ENCODE data around the gene RASEF.
"Not testable (repeated sequence)": the region's sequence is repeated elsewhere in the genome, so short reads cannot be mapped to it uniquely, and the experiment has no call there.

RASEF gene

GRCh38 chr9:83062651-83063527, at the start of gene RASEF:
RASEF (minus strand) TSS chr9:83063142; CDS start chr9:83062867, 275 bp downstream.
- peak; percentile 72 for DNase-seq

GRCh38 chr9:83111169-83111568, 48.2 kb upstream of the RASEF start:
- no peak for DNase-seq

GRCh38 chr9:83109296-83109695, 46.4 kb upstream of the RASEF start:
- no peak for DNase-seq

GRCh38 chr9:83108208-83108607, 45.3 kb upstream of the RASEF start:
- DNase-seq = no peak

- no peak for DNase-seq
Measured at GRCh38 chr9:83106772-83107171, 43.8 kb upstream of the RASEF start.

- DNase-seq = no peak
Measured at GRCh38 chr9:83106263-83106662, 43.3 kb upstream of the RASEF start.

GRCh38 chr9:83097633-83098032, 34.7 kb upstream of the RASEF start:
- DNase-seq = no peak

GRCh38 chr9:83093311-83093710, 30.4 kb upstream of the RASEF start:
- DNase-seq = not testable (repeated sequence)

GRCh38 chr9:83081846-83082245, 18.9 kb upstream of the RASEF start:
- no peak for DNase-seq

- no peak for DNase-seq
Measured at GRCh38 chr9:83081010-83081409, 18.1 kb upstream of the RASEF start.

GRCh38 chr9:83075932-83076331, 13.0 kb upstream of the RASEF start:
- DNase-seq = not testable (repeated sequence)

GRCh38 chr9:83072498-83072897, 9.6 kb upstream of the RASEF start:
- not testable (repeated sequence) for DNase-seq

- DNase-seq = no peak
Measured at GRCh38 chr9:83071626-83072025, 8.7 kb upstream of the RASEF start.

GRCh38 chr9:83070261-83070660, 7.3 kb upstream of the RASEF start:
- no peak for DNase-seq

- DNase-seq = no peak
Measured at GRCh38 chr9:83069651-83070050, 6.7 kb upstream of the RASEF start.

GRCh38 chr9:83068414-83068813, 5.5 kb upstream of the RASEF start:
- DNase-seq = no peak

GRCh38 chr9:83067579-83067978, 4.6 kb upstream of the RASEF start:
- no peak for DNase-seq

GRCh38 chr9:83066771-83067170, 3.8 kb upstream of the RASEF start:
- DNase-seq = no peak

- DNase-seq = peak; percentile 91
Measured at GRCh38 chr9:83065233-83065632, 2.3 kb upstream of the RASEF start.

GRCh38 chr9:83061990-83062650, 822 bp downstream of the RASEF start:
- peak; percentile 83 for DNase-seq

GRCh38 chr9:83061036-83061435, 1.9 kb downstream of the RASEF start:
- peak; percentile 59 for DNase-seq

GRCh38 chr9:83060556-83060955, 2.4 kb downstream of the RASEF start:
- DNase-seq = peak; percentile 95

GRCh38 chr9:83059417-83059816, 3.5 kb downstream of the RASEF start:
- DNase-seq = peak; percentile 40

GRCh38 chr9:83056911-83057310, 6.0 kb downstream of the RASEF start:
- no peak for DNase-seq

Data from NCI-H2029 treated with DMSO at 0.1 percent for 48 hours (cell line).